Gastroesophageal sphincter (tissue), 4 donors: ENCODE measurements around the gene THADA. TPM values are rescaled to one million over a fixed set of nuclear protein-coding genes. Genes with fewer than 3 reads are reported as not detected.
A peak's percentile ranks its signal among the peaks of the same experiment; 100 is the strongest.

Experiments used
- ATAC-seq: fragments of 150-250 bp; one replicate; pipeline ENCODE4 v1.9.1; 2016; ENCODE audit warnings: mild to moderate bottlenecking, moderate library complexity
- H3K27ac ChIP-seq, 4 donors: fragments of 200-600 bp; sonication (generic) in 3 of 4; 1 replicate in 3 of 4; 2 replicates in 1 of 4; pipeline ENCODE4 v1.5.1; 2016 to 2019
- H3K27me3 ChIP-seq: fragments of 200-600 bp; sonication (generic); one replicate; pipeline ENCODE4 v1.5.1; 2019
- H3K36me3 ChIP-seq, 2 donors: fragments of 200-600 bp; sonication (generic); one replicate each; pipeline ENCODE4 v1.5.1; 2019; ENCODE audit warnings: control low read depth in 1 of 2
- H3K4me1 ChIP-seq, 3 donors: fragments of 200-600 bp; sonication (generic); 1 replicate in 2 of 3; 2 replicates in 1 of 3; pipeline ENCODE4 v1.5.1; 2016 to 2019; ENCODE audit warnings: control low read depth in 2 of 3
- H3K4me3 ChIP-seq, 2 donors: fragments of 200-600 bp; sonication (generic); one replicate each; pipeline ENCODE4 v1.5.1; 2019; ENCODE audit warnings: mild to moderate bottlenecking in 1 of 2, moderate library complexity in 1 of 2
- H3K9me3 ChIP-seq, 3 donors: fragments of 200-600 bp; sonication (generic); one replicate each; pipeline ENCODE4 v1.5.1; 2017 to 2019; ENCODE audit warnings: control low read depth in 2 of 3
- CTCF ChIP-seq, 4 experiments: fragments of 200-600 bp in 2 of 4; fragments of 450-650 bp in 2 of 4; sonication (generic) in 1 of 4; IDR thresholded peaks; one replicate each; pipeline ENCODE4 v1.5.1; 2017 to 2019; ENCODE audit warnings: antibody characterized with exemption in 4 of 4, mild to moderate bottlenecking in 2 of 4, moderate library complexity in 2 of 4
- EP300 ChIP-seq: sonication (generic); formaldehyde crosslinking; IDR thresholded peaks from one replicate; pipeline ENCODE4 v1.6.1; 2017; ENCODE audit warnings: antibody characterized with exemption, mild to moderate bottlenecking
- POLR2A ChIP-seq, 2 donors: fragments of 450-650 bp; IDR thresholded peaks; one replicate each; pipeline ENCODE4 v1.6.1; 2017; ENCODE audit warnings: antibody characterized with exemption in 2 of 2, mild to moderate bottlenecking in 2 of 2, moderate library complexity in 1 of 2
- POLR2AphosphoS5 ChIP-seq: sonication (generic); formaldehyde crosslinking; IDR thresholded peaks from one replicate; pipeline ENCODE4 v1.6.1; 2017; ENCODE audit warnings: antibody characterized with exemption
- WGBS, 2 donors: methylation state at CpG; one replicate each; pipeline ENCODE4 v1.1.5; 2018; ENCODE audit warnings: low coverage in 1 of 2; 5-methylcytosine and 5-hydroxymethylcytosine counted together
- total RNA-seq, 4 donors: library from RNA; depleted of rRNA; stranded (reverse); fragments of >200 nt; gene quantifications; one replicate each; pipeline ENCODE4 v1.1.0, GENCODE V29; 2016

THADA gene
- total RNA-seq, 4 donors from 2014 or later, result 19.7 to 34.4 (median 22.3) TPM

- Histone ChIP-seq H3K27me3 (no peaks in the 10 kb centered on the region), H3K36me3 (peaks cover 0 to 6% of the 10 kb centered on the region in 2 donors), H3K4me1 (peaks cover 12 to 72% (median 28%) of the 10 kb centered on the region in 3 donors), H3K9me3 (peaks cover 0 to 4% (median 0%) of the 10 kb centered on the region in 3 donors), H3K27ac (peak overlapping the region in 3 of 4 donors; percentile 54 to 76 (median 74)), H3K4me3 (no peak overlapping the region)
- WGBS, 2 donors, result 96% methylated on average over 2 of the region's 2 CpGs; no CpG with 5 or more reads in 1 of the 2 donors
- no peak for ATAC-seq
- TF ChIP-seq EP300, result no peak
- no peak for TF ChIP-seq CTCF (IDR thresholded peaks at IDR 0.05)
- no peak for TF ChIP-seq POLR2AphosphoS5
- no peak for TF ChIP-seq POLR2A (IDR thresholded peaks at IDR 0.05)
Measured at GRCh38 chr2:43520919-43521318, 74.9 kb downstream of the THADA start.

GRCh38 chr2:43519643-43520221 lies 76.1 kb downstream of the THADA start:
- Histone ChIP-seq H3K9me3 (no peaks in the 10 kb centered on the region), H3K36me3 (no peaks in the 10 kb centered on the region), H3K27ac (peak overlapping the region; percentile 74 to 96 (median 77)), H3K4me1 (peaks cover 12 to 68% (median 28%) of the 10 kb centered on the region in 3 donors), H3K4me3 (no peak overlapping the region), H3K27me3 (no peaks in the 10 kb centered on the region)
- no peak for TF ChIP-seq CTCF (IDR thresholded peaks at IDR 0.05)
- no peak for TF ChIP-seq POLR2A (IDR thresholded peaks at IDR 0.05)
- no peak for TF ChIP-seq POLR2AphosphoS5
- no peak for TF ChIP-seq EP300
- 45 to 50% methylated on average over 2 of the region's 2 CpGs for WGBS, 2 donors
- ATAC-seq, result peak; percentile 56

- Histone ChIP-seq H3K27ac (peak overlapping the region; percentile 74 to 96 (median 77)), H3K27me3 (no peaks in the 10 kb centered on the region), H3K36me3 (no peaks in the 10 kb centered on the region), H3K9me3 (no peaks in the 10 kb centered on the region), H3K4me1 (peaks cover 12 to 59% (median 28%) of the 10 kb centered on the region in 3 donors), H3K4me3 (no peak overlapping the region)
- 97 to 100% methylated on average over 1 to 2 of the region's 2 CpGs for WGBS, 2 donors
- TF ChIP-seq CTCF (IDR thresholded peaks at IDR 0.05) (no peak), POLR2AphosphoS5 (no peak), POLR2A (IDR thresholded peaks at IDR 0.05) (no peak), EP300 (no peak)
- no peak for ATAC-seq
Measured at GRCh38 chr2:43518718-43519117, 77.1 kb downstream of the THADA start.

- H3K9me3 ChIP-seq, result no peaks in the 10 kb centered on the region
- WGBS, 2 donors, result 16 to 25% methylated on average over 1 of the region's 1 CpG
- H3K27ac ChIP-seq, result peak overlapping the region; percentile 74 to 96 (median 77)
- no peak for ATAC-seq
- peaks cover 15 to 62% (median 34%) of the 10 kb centered on the region in 3 donors for H3K4me1 ChIP-seq
- no peaks in the 10 kb centered on the region for H3K36me3 ChIP-seq
- TF ChIP-seq EP300, result no peak
- TF ChIP-seq POLR2AphosphoS5, result peak; percentile 9
- H3K27me3 ChIP-seq, result no peaks in the 10 kb centered on the region
- H3K4me3 ChIP-seq, result no peak overlapping the region
Measured at GRCh38 chr2:43518181-43518580, 77.7 kb downstream of the THADA start.

GRCh38 chr2:43515807-43516497 lies 79.9 kb downstream of the THADA start:
- Histone ChIP-seq H3K4me1 (peaks cover 20 to 69% (median 34%) of the 10 kb centered on the region in 3 donors), H3K4me3 (no peak overlapping the region), H3K27ac (peak overlapping the region; percentile 74 to 96 (median 77)), H3K36me3 (no peaks in the 10 kb centered on the region), H3K9me3 (no peaks in the 10 kb centered on the region), H3K27me3 (no peaks in the 10 kb centered on the region)
- TF ChIP-seq POLR2AphosphoS5, result no peak
- no peak for TF ChIP-seq CTCF (IDR thresholded peaks at IDR 0.05)
- no peak for TF ChIP-seq POLR2A (IDR thresholded peaks at IDR 0.05)
- TF ChIP-seq EP300, result no peak
- ATAC-seq, result peak; percentile 57
- 43 to 70% methylated on average over 4 to 5 of the region's 5 CpGs for WGBS, 2 donors
